DOHH2 (cell line): ENCODE measurements around the gene LOX.

Source experiments
- H3F3A ChIP-seq: fragments of 200-600 bp; sonication (generic), shearing (Covaris generic); 2 replicates; pipeline ENCODE4 v1.6.0; 2016; ENCODE audit warnings: antibody characterized with exemption, mild to moderate bottlenecking; ENCODE audit not compliant: control insufficient read depth, insufficient read depth
- H3K27ac ChIP-seq: fragments of 200-600 bp; sonication (generic); 2 replicates; pipeline ENCODE4 v1.5.1; 2014; ENCODE audit warnings: low read depth, mild to moderate bottlenecking, low read length, moderate library complexity
- H3K27me3 ChIP-seq: fragments of 200-600 bp; sonication (generic); 2 replicates; pipeline ENCODE4 v1.6.1; 2014; ENCODE audit warnings: mild to moderate bottlenecking, low read length, mixed read lengths; ENCODE audit not compliant: control insufficient read depth
- H3K36me3 ChIP-seq: fragments of 200-600 bp; sonication (generic); 2 replicates; pipeline ENCODE4 v1.6.1; 2014; ENCODE audit warnings: mild to moderate bottlenecking, low read length, moderate library complexity, mixed read lengths; ENCODE audit not compliant: control insufficient read depth
- H3K4me1 ChIP-seq: fragments of 200-600 bp; sonication (generic); 2 replicates; pipeline ENCODE4 v1.6.1; 2014; ENCODE audit warnings: mild to moderate bottlenecking, low read length, mixed read lengths; ENCODE audit not compliant: control insufficient read depth
- H3K4me2 ChIP-seq: fragments of 200-600 bp; sonication (generic); 2 replicates; pipeline ENCODE4 v1.6.0; 2014; ENCODE audit warnings: mild to moderate bottlenecking, low read length, moderate library complexity
- H3K4me3 ChIP-seq: fragments of 200-600 bp; sonication (generic); 2 replicates; pipeline ENCODE4 v1.5.1; 2014; ENCODE audit warnings: mild to moderate bottlenecking, low read length, mixed read lengths
- H3K79me2 ChIP-seq: fragments of 200-600 bp; sonication (generic); 2 replicates; pipeline ENCODE4 v1.6.1; 2014; ENCODE audit warnings: mild to moderate bottlenecking, low read length, mixed read lengths; ENCODE audit not compliant: control insufficient read depth
- H3K9me2 ChIP-seq: fragments of 200-600 bp; sonication (generic); replicated peaks from 2 replicates; pipeline ENCODE4 v1.6.1; 2014; ENCODE audit warnings: mild to moderate bottlenecking, low read length, mixed read lengths; ENCODE audit not compliant: control insufficient read depth
- H3K9me3 ChIP-seq: fragments of 200-600 bp; sonication (generic); 2 replicates; pipeline ENCODE4 v1.6.1; 2014; ENCODE audit warnings: antibody characterized with exemption, low read length, mixed read lengths; ENCODE audit not compliant: control insufficient read depth, insufficient read depth
- H4K20me1 ChIP-seq: fragments of 200-600 bp; sonication (generic); 2 replicates; pipeline ENCODE4 v1.6.0; 2014; ENCODE audit warnings: low read depth, mild to moderate bottlenecking, antibody characterized with exemption, low read length, moderate library complexity; ENCODE audit not compliant: control insufficient read depth, insufficient read depth
- EZH2phosphoT487 ChIP-seq: fragments of 200-600 bp; sonication (generic); IDR thresholded peaks from 2 replicates; pipeline ENCODE4 v1.6.1; 2017; ENCODE audit warnings: borderline replicate concordance, mild to moderate bottlenecking, antibody characterized with exemption, low read length, moderate library complexity, mixed read lengths
- TF ChIP-seq, protein P1 (sequence below): fragments of 200-600 bp; sonication (generic); IDR thresholded peaks from one replicate; pipeline ENCODE4 v1.5.1; 2014; ENCODE audit warnings: antibody characterized with exemption, mild to moderate bottlenecking, low read depth, low read length; ENCODE audit not compliant: poor library complexity, severe bottlenecking

The LOX gene

DNA sequence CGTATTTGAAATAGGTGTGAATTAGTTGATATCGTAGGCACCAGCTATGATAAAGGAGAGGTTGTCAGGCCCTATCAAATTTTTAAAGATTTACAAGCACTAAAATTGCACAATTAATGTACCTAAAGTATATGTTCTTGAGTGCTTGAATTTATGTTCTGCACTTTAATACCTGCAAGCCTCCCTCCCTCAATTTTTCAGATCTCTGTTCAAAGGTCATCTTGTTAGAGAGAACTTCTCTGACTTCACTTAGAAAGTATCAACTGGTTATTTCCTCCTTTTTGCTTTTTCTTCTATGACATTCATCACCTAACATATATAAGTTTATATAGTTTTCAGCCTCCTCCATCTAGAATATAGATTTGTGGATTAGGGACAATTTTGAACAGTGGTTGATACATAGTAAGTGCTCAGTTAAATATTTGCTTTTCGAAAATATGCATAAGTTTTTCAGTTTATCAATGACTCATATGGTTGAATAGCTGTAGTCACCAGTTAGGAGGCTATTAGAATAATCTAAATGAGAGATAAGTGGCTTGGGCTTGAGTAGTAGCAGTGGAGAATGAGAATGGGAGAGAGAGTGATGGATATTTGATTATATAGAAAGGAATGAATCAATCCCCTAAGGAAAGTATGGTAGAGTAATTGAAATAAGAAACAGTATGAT lies 37.3 kb downstream of the LOX start:
- TF ChIP-seq, protein P1, sequence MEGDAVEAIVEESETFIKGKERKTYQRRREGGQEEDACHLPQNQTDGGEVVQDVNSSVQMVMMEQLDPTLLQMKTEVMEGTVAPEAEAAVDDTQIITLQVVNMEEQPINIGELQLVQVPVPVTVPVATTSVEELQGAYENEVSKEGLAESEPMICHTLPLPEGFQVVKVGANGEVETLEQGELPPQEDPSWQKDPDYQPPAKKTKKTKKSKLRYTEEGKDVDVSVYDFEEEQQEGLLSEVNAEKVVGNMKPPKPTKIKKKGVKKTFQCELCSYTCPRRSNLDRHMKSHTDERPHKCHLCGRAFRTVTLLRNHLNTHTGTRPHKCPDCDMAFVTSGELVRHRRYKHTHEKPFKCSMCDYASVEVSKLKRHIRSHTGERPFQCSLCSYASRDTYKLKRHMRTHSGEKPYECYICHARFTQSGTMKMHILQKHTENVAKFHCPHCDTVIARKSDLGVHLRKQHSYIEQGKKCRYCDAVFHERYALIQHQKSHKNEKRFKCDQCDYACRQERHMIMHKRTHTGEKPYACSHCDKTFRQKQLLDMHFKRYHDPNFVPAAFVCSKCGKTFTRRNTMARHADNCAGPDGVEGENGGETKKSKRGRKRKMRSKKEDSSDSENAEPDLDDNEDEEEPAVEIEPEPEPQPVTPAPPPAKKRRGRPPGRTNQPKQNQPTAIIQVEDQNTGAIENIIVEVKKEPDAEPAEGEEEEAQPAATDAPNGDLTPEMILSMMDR = no peak
- no peak for TF ChIP-seq EZH2phosphoT487
- Histone ChIP-seq H3K4me3 (no peak overlapping the region), H3K79me2 (no peaks in the 10 kb centered on the region), H3F3A (no peaks in the 10 kb centered on the region), H3K9me3 (no peaks in the 10 kb centered on the region), H3K36me3 (no peaks in the 10 kb centered on the region), H3K27me3 (no peaks in the 10 kb centered on the region), H3K27ac (no peak overlapping the region), H3K9me2 (no peaks in the 10 kb centered on the region), H3K4me1 (no peaks in the 10 kb centered on the region), H4K20me1 (no peaks in the 10 kb centered on the region), H3K4me2 (no peak overlapping the region)

DNA sequence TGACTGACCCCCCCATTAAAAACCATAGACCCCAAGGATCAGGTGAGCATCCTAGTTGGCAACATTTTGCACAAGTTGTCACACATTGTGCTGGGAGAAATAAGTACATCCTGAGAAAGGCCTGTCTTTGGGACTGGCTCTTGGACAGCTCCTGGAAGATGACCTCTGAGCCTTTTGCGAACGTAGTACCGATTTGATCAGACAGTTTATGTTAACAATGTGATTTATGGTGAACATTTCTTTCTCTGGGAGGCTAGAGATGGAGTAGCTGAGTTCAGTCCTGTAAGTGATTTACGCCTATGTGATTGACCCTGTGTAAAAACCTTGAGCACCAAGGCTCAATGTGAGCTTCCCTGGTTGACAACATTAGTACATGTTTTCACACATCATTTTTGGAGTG lies 41.7 kb downstream of the LOX start:
- no peaks in the 10 kb centered on the region for H3K36me3 ChIP-seq
- H3K4me3 ChIP-seq = no peak overlapping the region
- H3K9me3 ChIP-seq = no peaks in the 10 kb centered on the region
- H3K27me3 ChIP-seq = no peaks in the 10 kb centered on the region
- no peak overlapping the region for H3K4me2 ChIP-seq
- no peaks in the 10 kb centered on the region for H4K20me1 ChIP-seq
- H3K27ac ChIP-seq = no peak overlapping the region
- H3K4me1 ChIP-seq = no peaks in the 10 kb centered on the region
- TF ChIP-seq, protein P1 = no peak
- no peaks in the 10 kb centered on the region for H3K79me2 ChIP-seq
- no peaks in the 10 kb centered on the region for H3F3A ChIP-seq
- H3K9me2 ChIP-seq = no peaks in the 10 kb centered on the region

DNA sequence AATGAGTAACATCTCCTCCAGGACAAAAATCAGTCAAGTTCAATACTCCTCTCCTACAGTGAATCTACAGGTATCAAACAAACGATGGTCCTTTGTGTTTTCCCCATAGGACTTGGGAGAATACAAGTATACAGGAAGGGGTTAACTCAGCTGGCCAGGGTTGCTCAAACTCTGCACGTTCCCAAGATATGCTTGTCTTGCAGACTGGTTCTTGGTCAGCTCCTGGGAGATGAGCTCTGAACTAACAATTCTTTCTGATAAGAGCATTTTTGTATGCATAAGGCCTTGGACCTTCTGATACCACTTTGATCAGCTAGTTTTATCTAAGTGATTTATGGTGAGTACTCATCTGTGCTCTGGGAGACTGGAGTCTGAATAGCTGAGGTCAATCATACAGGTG lies 42.1 kb downstream of the LOX start:
- H3K4me2 ChIP-seq = no peak overlapping the region
- H3K9me3 ChIP-seq = no peaks in the 10 kb centered on the region
- peaks cover under 1% of the 10 kb centered on the region; the same call in 1 of the 2 replicates for H3K36me3 ChIP-seq
- no peaks in the 10 kb centered on the region for H3K4me1 ChIP-seq
- no peak for TF ChIP-seq EZH2phosphoT487
- TF ChIP-seq, protein P1 = no peak
- H3K27ac ChIP-seq = no peak overlapping the region
- no peaks in the 10 kb centered on the region for H3K79me2 ChIP-seq
- no peaks in the 10 kb centered on the region for H4K20me1 ChIP-seq
- H3F3A ChIP-seq = no peaks in the 10 kb centered on the region
- no peaks in the 10 kb centered on the region for H3K27me3 ChIP-seq
- no peaks in the 10 kb centered on the region for H3K9me2 ChIP-seq
- no peak overlapping the region for H3K4me3 ChIP-seq
